ENCODE measurements around the gene RNU1-3.
"Not testable (repeated sequence)": the region's sequence is repeated elsewhere in the genome, so short reads cannot be mapped to it uniquely, and the experiment has no call there.

- TF ChIP-seq, protein P1, sequence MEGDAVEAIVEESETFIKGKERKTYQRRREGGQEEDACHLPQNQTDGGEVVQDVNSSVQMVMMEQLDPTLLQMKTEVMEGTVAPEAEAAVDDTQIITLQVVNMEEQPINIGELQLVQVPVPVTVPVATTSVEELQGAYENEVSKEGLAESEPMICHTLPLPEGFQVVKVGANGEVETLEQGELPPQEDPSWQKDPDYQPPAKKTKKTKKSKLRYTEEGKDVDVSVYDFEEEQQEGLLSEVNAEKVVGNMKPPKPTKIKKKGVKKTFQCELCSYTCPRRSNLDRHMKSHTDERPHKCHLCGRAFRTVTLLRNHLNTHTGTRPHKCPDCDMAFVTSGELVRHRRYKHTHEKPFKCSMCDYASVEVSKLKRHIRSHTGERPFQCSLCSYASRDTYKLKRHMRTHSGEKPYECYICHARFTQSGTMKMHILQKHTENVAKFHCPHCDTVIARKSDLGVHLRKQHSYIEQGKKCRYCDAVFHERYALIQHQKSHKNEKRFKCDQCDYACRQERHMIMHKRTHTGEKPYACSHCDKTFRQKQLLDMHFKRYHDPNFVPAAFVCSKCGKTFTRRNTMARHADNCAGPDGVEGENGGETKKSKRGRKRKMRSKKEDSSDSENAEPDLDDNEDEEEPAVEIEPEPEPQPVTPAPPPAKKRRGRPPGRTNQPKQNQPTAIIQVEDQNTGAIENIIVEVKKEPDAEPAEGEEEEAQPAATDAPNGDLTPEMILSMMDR (IDR thresholded peaks at IDR 0.05), result not testable (repeated sequence)
- not testable (repeated sequence) for TF ChIP-seq POLR2A, EP300 (IDR thresholded peaks at IDR 0.05)
These were observed 10.1 kb upstream of the RNU1-3 start for GRCh38 chr1:16676661-16677523.
